OCI-LY7 (cell line): ENCODE measurements around the gene CASP8. TPM values are rescaled to one million over a fixed set of nuclear protein-coding genes. Genes with fewer than 3 reads are reported as not detected.

Experiments
- BruUV-seq: library from RNA; stranded (reverse); fragments of 400-500 nt; replicated peaks from 2 replicates; lab custom pipeline; 2021; lab: Mats Ljungman, UMichigan
- CTCF ChIA-PET: fragments of 300-600 bp; sonication (Branson Sonifier 250); formaldehyde crosslinking; loops from one replicate; lab custom pipeline; 2022; ENCODE audit warnings: antibody characterized with exemption; ENCODE audit not compliant: unreplicated experiment; lab: Charles Lee
- POLR2A ChIA-PET: fragments of 300-600 bp; sonication (Branson Sonifier 250); formaldehyde crosslinking; loops from one replicate; lab custom pipeline; 2022; ENCODE audit warnings: antibody characterized with exemption; lab: Charles Lee
- DNase-seq: peaks from one replicate; pipeline ENCODE4 v3.0.0-alpha.2; 2015; ENCODE audit warnings: low spot score
- H2AFZ ChIP-seq: fragments of 200-600 bp; sonication (generic), shearing (Covaris generic); 2 replicates; pipeline ENCODE4 v1.6.1; 2014; ENCODE audit warnings: mild to moderate bottlenecking, antibody characterized with exemption, low read length, moderate library complexity
- H3K27ac ChIP-seq: fragments of 200-600 bp; sonication (generic); 2 replicates; pipeline ENCODE4 v1.5.1; 2014; ENCODE audit warnings: mixed run types, low read depth, mild to moderate bottlenecking, moderate library complexity, low read length, inconsistent platforms; ENCODE audit not compliant: poor library complexity, severe bottlenecking
- H3K36me3 ChIP-seq: fragments of 200-600 bp; sonication (generic); 2 replicates; pipeline ENCODE4 v1.6.1; 2014; ENCODE audit warnings: mild to moderate bottlenecking, antibody characterized with exemption, low read length, moderate library complexity, mixed read lengths; ENCODE audit not compliant: insufficient read depth
- H3K4me1 ChIP-seq: fragments of 200-600 bp; sonication (generic); 2 replicates; pipeline ENCODE4 v1.5.1; 2014; ENCODE audit warnings: mild to moderate bottlenecking, low read length; ENCODE audit not compliant: insufficient read depth, poor library complexity, severe bottlenecking
- H3K4me2 ChIP-seq: fragments of 200-600 bp; sonication (generic); 2 replicates; pipeline ENCODE4 v1.6.1; 2014; ENCODE audit warnings: mild to moderate bottlenecking, low read length
- H3K4me3 ChIP-seq: fragments of 200-600 bp; sonication (generic); 2 replicates; pipeline ENCODE4 v1.5.1; 2014; ENCODE audit warnings: mild to moderate bottlenecking, low read depth, low read length; ENCODE audit not compliant: poor library complexity, severe bottlenecking
- H3K79me2 ChIP-seq: fragments of 200-600 bp; sonication (generic); 2 replicates; pipeline ENCODE4 v1.6.1; 2016; ENCODE audit warnings: low read depth, mild to moderate bottlenecking, low read length, moderate library complexity, mixed read lengths; ENCODE audit not compliant: insufficient read depth
- H3K9me2 ChIP-seq: fragments of 200-600 bp; sonication (generic); 2 replicates; pipeline ENCODE4 v1.6.1; 2016; ENCODE audit warnings: mild to moderate bottlenecking, low read length, mixed read lengths; ENCODE audit not compliant: insufficient read depth
- H3K9me3 ChIP-seq: fragments of 200-600 bp; sonication (generic); 2 replicates; pipeline ENCODE4 v1.6.1; 2014; ENCODE audit warnings: mild to moderate bottlenecking, mixed run types, low read length, mixed read lengths
- H4K20me1 ChIP-seq: fragments of 200-600 bp; sonication (generic); 2 replicates; pipeline ENCODE4 v1.6.1; 2014; ENCODE audit warnings: mild to moderate bottlenecking, antibody characterized with exemption, low read length, moderate library complexity, mixed read lengths; ENCODE audit not compliant: insufficient read depth
- CTCF ChIP-seq: fragments of 200-600 bp; sonication (generic); conservative IDR thresholded peaks from 2 replicates; pipeline ENCODE4 v1.5.1; 2014; ENCODE audit warnings: mild to moderate bottlenecking, antibody characterized with exemption, low read length, moderate library complexity, mixed read lengths
- EZH2phosphoT487 ChIP-seq: fragments of 200-600 bp; sonication (generic); IDR thresholded peaks from 2 replicates; pipeline ENCODE4 v1.6.1; 2018; ENCODE audit warnings: low read depth, borderline replicate concordance, mild to moderate bottlenecking, mixed run types, antibody characterized with exemption, low read length, moderate library complexity, mixed read lengths
- intact Hi-C: fragments of 100-400 bp; cut with micrococcal nuclease; formaldehyde crosslinking; loops from one replicate; pipeline ENCODE4 v1.10.0; 2022; ENCODE audit not compliant: unreplicated experiment
- total RNA-seq, 2 experiments: library from RNA; depleted of rRNA in 1 of 2; stranded (reverse); fragments of >200 nt in 1 of 2; shearing (Covaris generic) in 1 of 2; gene quantifications; 2 replicates each; pipeline ENCODE4 v1.2.3, GENCODE V29; 2014 to 2022

The CASP8 gene
- total RNA-seq, 2 experiments from 2014 or later: 32.4 to 34.7 TPM

- Histone ChIP-seq H3K4me1 (peaks cover 32% of the 10 kb centered on the region), H3K9me3 (no peaks in the 10 kb centered on the region), H3K36me3 (no peaks in the 10 kb centered on the region), H3K79me2 (no peaks in the 10 kb centered on the region; the same call in 1 of the 2 replicates), H3K4me2 (no peak overlapping the region), H4K20me1 (no peaks in the 10 kb centered on the region), H3K9me2 (no peaks in the 10 kb centered on the region), H3K27ac (no peak overlapping the region), H2AFZ (no peak overlapping the region), H3K4me3 (no peak overlapping the region)
- no peak for DNase-seq
- ChIA-PET POLR2A (interaction anchor here (0.6 to 0.7 kb wide), 2 partner anchors 159 to 339 kb away, joined by 3 read pairs; partner anchors contain the start of gene NIF3L1), CTCF (no interaction called here)
- no peak for TF ChIP-seq CTCF
- TF ChIP-seq EZH2phosphoT487: no peak
- intact Hi-C loops: no loop called here
- no TSS peak for BruUV-seq
These were observed 31.9 kb upstream of the CASP8 start for GRCh38 chr2:201228271-201228911.

- ChIA-PET POLR2A (no interaction called here), CTCF (no interaction called here)
- Histone ChIP-seq H3K4me1 (peaks cover 27% of the 10 kb centered on the region), H3K27ac (no peak overlapping the region), H3K79me2 (peaks cover 4% of the 10 kb centered on the region; the same call in 1 of the 2 replicates), H3K9me2 (no peaks in the 10 kb centered on the region), H3K4me3 (no peak overlapping the region), H2AFZ (no peak overlapping the region), H3K36me3 (no peaks in the 10 kb centered on the region), H4K20me1 (no peaks in the 10 kb centered on the region), H3K9me3 (no peaks in the 10 kb centered on the region), H3K4me2 (no peak overlapping the region)
- TF ChIP-seq CTCF: no peak
- TF ChIP-seq EZH2phosphoT487: no peak
- BruUV-seq: no TSS peak
- DNase-seq: no peak
- intact Hi-C loops: no loop called here
These were observed 31.4 kb upstream of the CASP8 start for GRCh38 chr2:201228912-201229290.
